Measurements from ENCODE around the gene PDE4D. TPM values are rescaled to one million over a fixed set of nuclear protein-coding genes. Genes with fewer than 3 reads are reported as not detected.

Gene PDE4D
- total and polyA plus RNA-seq, 2 donors (not counting 3 experiments of a cell fraction or from before 2014, with no cell fraction given): 34.5 to 51.2 TPM

- dilution Hi-C loops (cut with MboI; ENCODE audit: extremely low pct_ligation_motif_present, low sequenced_read_pairs): no loop called here
- H3K9me1 ChIP-seq (replicated peaks; ENCODE audit: control insufficient read depth, extremely low read depth, insufficient read depth, low read length): no peaks in the 10 kb centered on the region
- no TSS peak for BruUV-seq (replicated peaks)
- TF ChIP-seq JUN (IDR thresholded peaks at IDR 0.05; ENCODE audit: borderline replicate concordance, insufficient read depth, insufficient read length, low read depth) (no peak), EZH2 (IDR thresholded peaks at IDR 0.05; ENCODE audit: borderline replicate concordance, low read depth, low read length, severe bottlenecking) (no peak), POLR2A (IDR thresholded peaks at IDR 0.05; ENCODE audit: low read depth, low read length) (no peak), GATA2 (IDR thresholded peaks at IDR 0.05; ENCODE audit: insufficient read depth, insufficient read length, low read depth, low read length) (no peak), POLR2AphosphoS5 (IDR thresholded peaks at IDR 0.05; ENCODE audit: insufficient read depth, low read depth, low read length) (no peak), MYC (IDR thresholded peaks at IDR 0.05; ENCODE audit: low read depth, low read length) (no peak), CTCF (IDR thresholded peaks at IDR 0.05; ENCODE audit: extremely low read depth in 1 of 2, insufficient read depth in 1 of 2, low read depth in 1 of 2, low read length in 2 of 2) (no peak), FOS (IDR thresholded peaks at IDR 0.05; ENCODE audit: borderline replicate concordance, insufficient read depth, low read length) (no peak), MAX (IDR thresholded peaks at IDR 0.05; ENCODE audit: insufficient read depth, insufficient read length) (no peak)
- H3K27ac ChIP-seq (ENCODE audit: insufficient read depth, low read depth, low read length): no peak overlapping the region
- DNase-seq (ENCODE audit: low read depth, low spot score) (no peak), FAIRE-seq (no peak)
- H3K79me2 ChIP-seq (ENCODE audit: control insufficient read depth, insufficient read depth, low read length): peaks cover 3% of the 10 kb centered on the region
- intact Hi-C loops (cut with micrococcal nuclease): no loop called here
- H3K9ac ChIP-seq (replicated peaks; ENCODE audit: extremely low read depth, insufficient read depth, low read length): no peak overlapping the region
- no peak overlapping the region for H3K4me3 ChIP-seq (replicated peaks in 1 of 3; ENCODE audit: insufficient read depth in 1 of 3, low read depth in 1 of 3, low read length in 3 of 3)
- no peaks in the 10 kb centered on the region for H3K27me3 ChIP-seq (ENCODE audit: control insufficient read depth in 2 of 2, insufficient read depth in 2 of 2, low read length in 2 of 2)
- ChIA-PET POLR2A (no interaction called here), CTCF (interaction anchor here (0.9 to 2.7 kb wide), 3 partner anchors 55 to 133 kb away, joined by 3 to 9 read pairs (median 3); no protein-coding TSS in a partner anchor)
- H3K4me1 ChIP-seq (ENCODE audit: control insufficient read depth, extremely low read depth, insufficient read depth, low read length): peaks cover 40% of the 10 kb centered on the region
- H2AFZ ChIP-seq (ENCODE audit: low read depth, low read length): no peak overlapping the region
- no peaks in the 10 kb centered on the region for H3K36me3 ChIP-seq (ENCODE audit: control insufficient read depth in 2 of 2, extremely low read depth in 1 of 2, insufficient read depth in 2 of 2, low read length in 2 of 2)
- no peak overlapping the region for H3K4me2 ChIP-seq (ENCODE audit: insufficient read depth, low read length)
- H4K20me1 ChIP-seq (replicated peaks; ENCODE audit: control insufficient read depth, extremely low read depth, insufficient read depth, low read length): no peaks in the 10 kb centered on the region
- no peaks in the 10 kb centered on the region for H3K9me3 ChIP-seq (replicated peaks; ENCODE audit: control insufficient read depth, insufficient read depth, low read length)
These were observed 852.7 kb downstream of the PDE4D start for GRCh38 chr5:59040804-59041201.

Measured in endothelial cell of umbilical vein (primary cell).